Naive thymus-derived CD8-positive, alpha-beta T cell (primary cell): ENCODE data around the gene KCNIP4. TPM values are rescaled to one million over a fixed set of nuclear protein-coding genes. Genes with fewer than 3 reads are reported as not detected.

ENCODE experiments used
- ATAC-seq, 2 donors: fragments of 150-1000 bp; cut with Tn5 transposase in 1 of 2; sonication (Bioruptor Pico), chemical (Tn5 transposase) in 1 of 2; 1 replicate in 1 of 2; 2 replicates in 1 of 2; pipeline ENCODE4 v1.10.0; 2021; ENCODE audit warnings: mild to moderate bottlenecking in 2 of 2, moderate library complexity in 2 of 2
- POLR2A ChIA-PET: fragments of 350-600 bp; sonication (Branson Sonifier 250); formaldehyde crosslinking; loops from one replicate; lab custom pipeline; 2021; ENCODE audit warnings: antibody characterized with exemption; lab: Charles Lee
- DNase-seq, 10 donors: peaks; one replicate each; pipeline versions ENCODE4 v3.0.0 to v3.0.0-alpha.2; 2020 to 2022
- H3K27ac Mint-ChIP-seq, 10 donors: one replicate each; pipeline ENCODE4 v1.8.0; 2020 to 2022; ENCODE audit warnings: mild to moderate bottlenecking in 10 of 10, mixed read lengths in 10 of 10, moderate library complexity in 4 of 10, inconsistent platforms in 1 of 10
- H3K27me3 Mint-ChIP-seq, 5 donors: one replicate each; pipeline ENCODE4 v1.8.0; 2021 to 2022; ENCODE audit warnings: mixed read lengths in 5 of 5
- H3K36me3 Mint-ChIP-seq, 3 donors: one replicate each; pipeline ENCODE4 v1.8.0; 2020 to 2022; ENCODE audit warnings: mixed read lengths in 3 of 3, mild to moderate bottlenecking in 2 of 3, inconsistent platforms in 1 of 3
- H3K4me1 Mint-ChIP-seq, 4 donors: one replicate each; pipeline ENCODE4 v1.8.0; 2021 to 2022; ENCODE audit warnings: mixed read lengths in 4 of 4
- H3K4me3 Mint-ChIP-seq, 10 donors: one replicate each; pipeline ENCODE4 v1.8.0; 2020 to 2022; ENCODE audit warnings: mild to moderate bottlenecking in 10 of 10, mixed read lengths in 10 of 10, moderate library complexity in 6 of 10, inconsistent platforms in 1 of 10
- H3K9me3 Mint-ChIP-seq, 9 donors: one replicate each; pipeline ENCODE4 v1.8.0; 2020 to 2022; ENCODE audit warnings: mixed read lengths in 9 of 9, mild to moderate bottlenecking in 3 of 9, inconsistent platforms in 1 of 9, moderate library complexity in 1 of 9
- polyA plus RNA-seq, 3 donors: library from polyadenylated mRNA; unstranded; fragments of 300-500 nt; fragmentation: Illumina TruSeq; gene quantifications; one replicate each; pipeline ENCODE4 v1.2.3, GENCODE V29; 2021
- total RNA-seq, 8 experiments: library from RNA in 2 of 8; stranded (reverse) in 2 of 8; gene quantifications; one replicate each; pipeline ENCODE4 v1.2.3 and lab custom pipeline; 2021 to 2026

Gene KCNIP4
- total and polyA plus RNA-seq, 5 experiments from 2014 or later, result 0.19 to 0.36 TPM; not detected in 3

DNA sequence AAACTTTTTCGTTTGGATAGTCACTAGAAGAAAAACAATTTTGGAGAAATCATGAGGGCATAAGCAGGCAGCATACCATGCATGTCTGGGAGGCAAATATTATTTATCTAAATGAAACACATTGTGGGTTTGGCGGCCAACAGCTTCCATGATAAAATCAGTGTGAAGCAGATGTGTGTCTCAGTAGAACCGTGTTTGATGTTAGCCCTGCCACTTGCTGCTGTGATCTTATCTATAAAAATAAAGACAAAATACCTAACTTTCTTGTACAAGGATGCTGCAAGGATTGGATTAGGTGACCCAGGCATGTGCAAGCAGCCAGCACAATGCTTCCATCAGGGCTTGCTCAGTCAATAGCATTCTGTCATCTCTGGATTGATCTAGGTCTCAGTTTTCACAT, 906.9 kb downstream of the KCNIP4 start:
- DNase-seq (no peak), ATAC-seq (no peak)
- H3K9me3 Mint-ChIP-seq, result peaks cover 0 to 3% (median 0%) of the 10 kb centered on the region in 9 donors
- H3K4me3 Mint-ChIP-seq, result no peak overlapping the region
- H3K36me3 Mint-ChIP-seq, result no peaks in the 10 kb centered on the region
- POLR2A ChIA-PET, result no interaction called here
- no peaks in the 10 kb centered on the region for H3K27me3 Mint-ChIP-seq
- no peaks in the 10 kb centered on the region for H3K4me1 Mint-ChIP-seq
- H3K27ac Mint-ChIP-seq, result no peak overlapping the region

DNA sequence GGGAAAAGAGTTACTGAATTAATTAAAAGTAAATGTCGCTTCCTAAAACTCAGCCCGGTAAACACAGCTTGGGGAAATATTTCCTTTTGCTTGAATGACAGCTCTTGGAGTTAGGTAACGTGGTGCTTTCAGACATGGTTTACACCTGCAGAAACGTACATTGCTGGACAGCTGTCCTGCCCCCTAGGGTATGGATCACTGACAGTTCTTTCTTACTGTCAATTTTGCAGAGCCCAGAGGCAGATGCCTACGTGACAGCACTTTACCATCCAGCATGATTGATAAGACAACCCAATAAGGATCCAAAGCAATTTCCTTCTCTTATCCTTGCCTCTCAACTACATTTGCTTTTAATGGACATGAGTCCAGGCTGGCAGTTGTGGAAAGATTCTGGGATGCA, 913.8 kb downstream of the KCNIP4 start:
- POLR2A ChIA-PET, result no interaction called here
- H3K27ac Mint-ChIP-seq, result no peak overlapping the region
- ATAC-seq, result no peak

GRCh38 chr4:21032089-21032645, 916.4 kb downstream of the KCNIP4 start:
- H3K4me1 Mint-ChIP-seq, result no peaks in the 10 kb centered on the region
- DNase-seq (no peak), ATAC-seq (no peak)
- H3K27ac Mint-ChIP-seq, result no peak overlapping the region
- peaks cover 0 to 10% (median 2%) of the 10 kb centered on the region in 9 donors for H3K9me3 Mint-ChIP-seq
- POLR2A ChIA-PET, result no interaction called here
- H3K4me3 Mint-ChIP-seq, result no peak overlapping the region
- no peaks in the 10 kb centered on the region for H3K36me3 Mint-ChIP-seq
- no peaks in the 10 kb centered on the region for H3K27me3 Mint-ChIP-seq

More for the DNA sequence above, 913.8 kb downstream of the KCNIP4 start:
- Mint-ChIP-seq H3K4me3 (no peak overlapping the region), H3K36me3 (no peaks in the 10 kb centered on the region), H3K27me3 (no peaks in the 10 kb centered on the region), H3K4me1 (no peaks in the 10 kb centered on the region), H3K9me3 (peaks cover 0 to 10% (median 2%) of the 10 kb centered on the region in 9 donors)
- no peak for DNase-seq

DNA sequence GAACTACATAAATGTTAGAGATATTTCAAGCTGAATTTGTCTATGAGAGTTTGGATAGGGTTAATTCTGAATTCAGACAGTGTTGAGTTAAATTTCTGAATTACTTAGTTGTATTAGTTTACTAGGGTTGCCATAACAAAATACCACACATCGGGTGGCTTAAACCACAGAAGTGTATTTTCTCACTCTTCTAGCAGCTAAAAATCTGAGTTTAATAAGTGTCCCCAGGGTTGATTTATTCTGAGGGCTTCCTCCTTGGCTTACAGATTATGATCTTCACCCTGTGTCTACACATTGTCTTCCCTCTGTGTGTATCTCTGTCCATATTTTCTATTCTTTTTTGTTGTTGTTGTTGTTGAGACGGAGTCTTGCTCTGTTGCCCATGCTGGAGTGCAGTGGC, 929.8 kb downstream of the KCNIP4 start:
- ATAC-seq (no peak), DNase-seq (no peak)
- Mint-ChIP-seq H3K27ac (no peak overlapping the region), H3K4me3 (no peak overlapping the region), H3K4me1 (no peaks in the 10 kb centered on the region), H3K27me3 (no peaks in the 10 kb centered on the region), H3K9me3 (peaks cover 0 to 18% (median 7%) of the 10 kb centered on the region in 9 donors), H3K36me3 (peaks cover 0 to 5% (median 0%) of the 10 kb centered on the region in 3 donors)
- POLR2A ChIA-PET, result no interaction called here

DNA sequence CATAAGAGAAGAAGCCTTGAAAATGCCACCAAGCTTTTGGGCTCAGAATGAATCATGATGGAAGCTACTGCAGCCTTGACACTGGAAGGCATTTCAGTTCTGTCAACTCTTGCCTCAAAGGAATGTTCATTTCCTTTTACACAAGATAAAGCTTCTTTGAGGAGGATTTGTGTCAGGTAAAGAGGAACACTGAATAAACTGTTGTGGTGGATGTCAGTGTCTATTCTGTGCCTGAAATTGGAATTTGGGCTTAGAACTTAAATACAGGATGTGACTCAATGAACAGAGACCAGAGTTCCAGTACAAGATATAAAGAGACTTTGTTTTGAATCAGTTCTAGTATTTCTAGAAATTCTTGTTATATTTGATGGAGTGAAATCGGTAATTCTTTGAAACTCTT, 935.1 kb downstream of the KCNIP4 start:
- H3K36me3 Mint-ChIP-seq, result peaks cover 0 to 5% (median 0%) of the 10 kb centered on the region in 3 donors
- no peaks in the 10 kb centered on the region for H3K27me3 Mint-ChIP-seq
- peaks cover 0 to 17% (median 5%) of the 10 kb centered on the region in 9 donors for H3K9me3 Mint-ChIP-seq
- no peak overlapping the region for H3K4me3 Mint-ChIP-seq
- DNase-seq (no peak), ATAC-seq (no peak)
- no peak overlapping the region for H3K27ac Mint-ChIP-seq
- POLR2A ChIA-PET, result no interaction called here
- H3K4me1 Mint-ChIP-seq, result no peaks in the 10 kb centered on the region

- POLR2A ChIA-PET, result no interaction called here
- ATAC-seq, result no peak
- H3K36me3 Mint-ChIP-seq, result no peaks in the 10 kb centered on the region
Observed at GRCh38 chr4:21012851-21013331, 935.7 kb downstream of the KCNIP4 start.

DNA sequence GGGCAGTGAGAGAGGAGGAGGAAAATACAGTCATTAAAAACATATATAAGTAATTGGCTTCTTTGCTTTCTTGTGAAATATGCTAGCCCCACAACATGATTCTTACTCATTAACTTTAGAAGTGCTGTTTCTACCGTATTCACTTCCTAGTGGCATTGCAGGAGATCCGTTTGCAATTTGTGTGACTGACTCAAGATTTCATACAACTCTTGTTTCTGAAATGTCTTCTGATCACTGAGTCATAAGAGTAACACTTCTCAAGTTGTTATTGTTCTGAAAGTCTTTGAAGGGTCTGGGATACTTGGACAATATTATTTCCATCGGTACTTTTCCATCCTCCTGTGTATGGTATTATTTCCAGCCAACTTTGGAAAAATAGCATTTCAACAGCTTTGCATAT, 937.5 kb downstream of the KCNIP4 start:
- H3K9me3 Mint-ChIP-seq, result peaks cover 0 to 8% (median 3%) of the 10 kb centered on the region in 9 donors
- H3K27me3 Mint-ChIP-seq, result no peaks in the 10 kb centered on the region
- POLR2A ChIA-PET, result no interaction called here
- H3K4me1 Mint-ChIP-seq, result no peaks in the 10 kb centered on the region
- no peak overlapping the region for H3K4me3 Mint-ChIP-seq
- H3K36me3 Mint-ChIP-seq, result no peaks in the 10 kb centered on the region
- H3K27ac Mint-ChIP-seq, result no peak overlapping the region
- ATAC-seq (no peak), DNase-seq (no peak)

More at GRCh38 chr4:21012851-21013331, 935.7 kb downstream of the KCNIP4 start:
- Mint-ChIP-seq H3K27me3 (no peaks in the 10 kb centered on the region), H3K9me3 (peaks cover 0 to 11% (median 5%) of the 10 kb centered on the region in 9 donors), H3K27ac (no peak overlapping the region), H3K4me3 (no peak overlapping the region), H3K4me1 (no peaks in the 10 kb centered on the region)
- DNase-seq, result no peak

DNA sequence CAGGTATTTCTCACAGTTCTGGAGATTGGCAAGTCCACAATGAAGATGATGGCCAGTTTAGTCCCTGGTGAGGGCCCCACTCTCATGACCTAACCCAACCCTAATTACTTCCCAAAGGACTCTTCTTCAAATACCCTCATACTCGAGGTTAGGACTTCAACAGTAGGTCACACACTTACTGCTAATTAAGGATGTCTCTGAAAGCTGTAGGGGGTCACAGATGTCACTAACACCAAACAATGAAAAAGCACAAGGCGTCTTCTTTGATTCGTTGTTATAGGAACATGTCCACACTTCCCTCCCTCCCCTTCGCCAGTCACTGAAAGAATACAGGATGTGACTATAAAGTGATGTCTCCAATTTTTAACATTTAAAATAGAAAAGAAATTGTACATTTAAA, 938.6 kb downstream of the KCNIP4 start:
- Mint-ChIP-seq H3K36me3 (no peaks in the 10 kb centered on the region), H3K27me3 (no peaks in the 10 kb centered on the region), H3K4me1 (no peaks in the 10 kb centered on the region), H3K27ac (no peak overlapping the region), H3K4me3 (no peak overlapping the region), H3K9me3 (peaks cover 0 to 13% (median 3%) of the 10 kb centered on the region in 9 donors)
- POLR2A ChIA-PET, result no interaction called here
- no peak for ATAC-seq
- DNase-seq, result no peak

DNA sequence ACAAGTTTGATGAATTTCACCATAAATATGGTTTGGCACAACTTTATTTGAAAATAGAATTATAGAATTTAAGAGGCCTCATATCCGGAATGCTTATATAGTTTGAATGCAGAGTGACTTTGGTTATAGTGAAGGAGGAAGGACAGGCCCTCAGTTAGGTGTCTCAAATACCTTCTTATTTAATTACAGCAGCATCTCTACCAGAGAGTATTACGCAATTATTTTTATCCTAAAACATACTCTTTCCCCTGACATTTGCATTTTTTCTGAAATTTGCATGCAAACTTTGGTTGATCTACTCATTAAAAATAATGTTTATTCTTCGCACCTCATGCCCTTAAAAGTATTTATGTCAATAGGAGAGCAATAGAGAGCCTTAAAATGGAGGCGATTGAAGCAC, 942.9 kb downstream of the KCNIP4 start:
- Mint-ChIP-seq H3K36me3 (peaks cover 0 to 5% (median 0%) of the 10 kb centered on the region in 3 donors), H3K27ac (no peak overlapping the region), H3K9me3 (peaks cover 0 to 13% (median 3%) of the 10 kb centered on the region in 9 donors), H3K27me3 (no peaks in the 10 kb centered on the region), H3K4me3 (no peak overlapping the region), H3K4me1 (peaks cover 5 to 13% (median 9%) of the 10 kb centered on the region in 4 donors)
- POLR2A ChIA-PET, result no interaction called here
- ATAC-seq (no peak), DNase-seq (no peak)

DNA sequence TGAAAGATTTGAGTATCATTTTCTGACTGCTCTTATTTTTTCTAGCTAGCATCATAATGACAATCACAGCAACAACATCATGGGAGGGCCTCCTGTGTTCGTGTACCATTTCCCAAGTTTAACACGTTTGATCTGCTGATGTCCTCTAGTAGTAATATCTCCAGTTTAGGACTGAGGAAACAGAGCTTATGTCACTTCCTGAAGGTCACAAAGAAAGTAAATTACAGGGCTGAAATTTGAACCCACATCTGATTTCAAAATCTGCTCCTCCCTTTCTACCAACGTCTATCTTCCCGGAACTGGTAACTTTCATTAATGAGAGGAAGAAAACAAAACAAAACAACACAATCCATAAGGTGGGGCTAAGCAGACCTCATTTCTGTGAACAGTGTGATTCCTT, 945.6 kb downstream of the KCNIP4 start:
- peaks cover 0 to 13% (median 2%) of the 10 kb centered on the region in 9 donors for H3K9me3 Mint-ChIP-seq
- peaks cover 0 to 5% (median 0%) of the 10 kb centered on the region in 3 donors for H3K36me3 Mint-ChIP-seq
- H3K27me3 Mint-ChIP-seq, result no peaks in the 10 kb centered on the region
- H3K4me1 Mint-ChIP-seq, result peaks cover 5 to 13% (median 9%) of the 10 kb centered on the region in 4 donors
- no peak overlapping the region for H3K27ac Mint-ChIP-seq
- H3K4me3 Mint-ChIP-seq, result no peak overlapping the region
- DNase-seq (no peak), ATAC-seq (no peak)
- POLR2A ChIA-PET, result no interaction called here

DNA sequence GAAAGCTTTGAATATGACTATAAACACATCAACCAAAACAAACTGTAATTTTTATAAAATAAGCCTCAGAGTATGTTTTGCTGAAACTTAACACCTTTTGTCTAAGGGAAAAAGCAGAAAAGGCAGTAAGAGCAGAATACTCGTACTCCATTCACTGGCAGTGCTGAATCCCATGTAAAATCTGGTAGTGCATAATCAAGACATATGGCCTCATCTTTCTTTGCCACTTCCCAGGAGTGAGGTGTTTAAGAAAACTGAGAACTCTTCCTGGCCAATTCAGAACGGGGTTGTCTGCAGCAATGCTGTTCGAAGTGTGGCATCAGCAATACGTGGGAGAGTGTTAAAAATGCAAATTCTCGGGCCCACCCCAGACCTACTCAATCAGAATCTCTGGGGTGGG, 946.3 kb downstream of the KCNIP4 start:
- Mint-ChIP-seq H3K36me3 (peaks cover 0 to 5% (median 0%) of the 10 kb centered on the region in 3 donors), H3K27ac (no peak overlapping the region), H3K4me1 (peaks cover 5 to 13% (median 9%) of the 10 kb centered on the region in 4 donors), H3K27me3 (no peaks in the 10 kb centered on the region), H3K9me3 (peaks cover 0 to 13% (median 2%) of the 10 kb centered on the region in 9 donors), H3K4me3 (no peak overlapping the region)
- POLR2A ChIA-PET, result no interaction called here
- DNase-seq, result no peak
- ATAC-seq, result no peak

DNA sequence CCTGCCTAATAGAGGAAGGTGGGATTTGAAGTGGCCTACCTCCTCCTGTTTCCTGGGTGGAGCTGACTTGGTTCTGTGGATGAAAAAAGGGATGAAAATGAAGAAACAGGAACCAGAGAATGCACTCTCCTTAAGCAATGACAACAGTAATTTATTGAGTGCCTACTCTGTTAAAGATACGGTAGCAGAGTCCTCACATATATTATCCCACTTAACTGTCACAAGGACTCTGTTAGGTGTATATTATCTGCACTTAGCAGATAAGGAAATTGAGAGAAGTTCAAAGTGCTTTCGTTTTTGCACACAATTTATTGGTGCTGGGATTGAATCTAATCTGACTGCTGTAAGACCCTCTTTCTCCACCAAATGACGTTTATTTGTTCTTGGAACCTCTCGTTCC, 947.1 kb downstream of the KCNIP4 start:
- Mint-ChIP-seq H3K4me3 (peak overlapping the region in 6 of 10 donors; percentile 16 to 56 (median 38)), H3K4me1 (peaks cover 5 to 13% (median 9%) of the 10 kb centered on the region in 4 donors), H3K36me3 (peaks cover 0 to 5% (median 0%) of the 10 kb centered on the region in 3 donors), H3K9me3 (peaks cover 0 to 9% (median 2%) of the 10 kb centered on the region in 9 donors), H3K27ac (peak overlapping the region in 2 of 10 donors; percentile 25 to 41), H3K27me3 (no peaks in the 10 kb centered on the region)
- ATAC-seq (no peak), DNase-seq (no peak)
- POLR2A ChIA-PET, result no interaction called here

GRCh38 chr4:20997886-20998285, 950.7 kb downstream of the KCNIP4 start:
- H3K36me3 Mint-ChIP-seq, result no peaks in the 10 kb centered on the region
- H3K27me3 Mint-ChIP-seq, result no peaks in the 10 kb centered on the region
- POLR2A ChIA-PET, result no interaction called here
- no peak for ATAC-seq
- peaks cover 0 to 2% (median 0%) of the 10 kb centered on the region in 9 donors for H3K9me3 Mint-ChIP-seq
- no peak for DNase-seq
- H3K27ac Mint-ChIP-seq, result no peak overlapping the region
- peaks cover 2 to 9% (median 7%) of the 10 kb centered on the region in 4 donors for H3K4me1 Mint-ChIP-seq
- H3K4me3 Mint-ChIP-seq, result no peak overlapping the region
